IMR-90 (cell line): ENCODE data around the gene AGT. TPM values are rescaled to one million over a fixed set of nuclear protein-coding genes. Genes with fewer than 3 reads are reported as not detected.

Source experiments
- ATAC-seq: fragments of 200-7000 bp; cut with Tn5 transposase; 2 replicates; pipeline ENCODE4 v1.9.1; 2020; ENCODE audit warnings: low read depth, mild to moderate bottlenecking, moderate library complexity
- BruUV-seq: library from RNA; stranded (reverse); fragments of 400-500 nt; replicated peaks from 2 replicates; lab custom pipeline; 2021; lab: Mats Ljungman, UMichigan
- CTCF ChIA-PET: fragments of 300-600 bp; formaldehyde crosslinking; extraction: SDS; loops from one replicate; lab custom pipeline; 2021; ENCODE audit warnings: antibody characterized with exemption; lab: Yijun Ruan, JAX
- POLR2A ChIA-PET: fragments of 300-600 bp; sonication (Branson Sonifier 250); formaldehyde crosslinking; loops from one replicate; lab custom pipeline; 2022; ENCODE audit warnings: antibody characterized with exemption; ENCODE audit not compliant: unreplicated experiment; lab: Charles Lee
- DNase-seq: peaks from one replicate; pipeline ENCODE4 v3.0.0; 2013
- H2AFZ ChIP-seq: replicated peaks from 2 replicates; pipeline ENCODE3; 2013; ENCODE audit warnings: low read length, mild to moderate bottlenecking; ENCODE audit not compliant: poor library complexity
- H2AK5ac ChIP-seq: 2 replicates; pipeline ENCODE4 v1.6.1; 2013; ENCODE audit warnings: low read depth, low read length, inconsistent platforms
- H2AK9ac ChIP-seq: replicated peaks from 2 replicates; pipeline ENCODE3; 2013; ENCODE audit warnings: mild to moderate bottlenecking, low read depth, low read length, moderate library complexity; ENCODE audit not compliant: poor library complexity
- H2BK120ac ChIP-seq: 2 replicates; pipeline ENCODE4 v1.6.1; 2013; ENCODE audit warnings: low read depth, low read length, inconsistent platforms
- H2BK15ac ChIP-seq: 3 replicates; pipeline ENCODE4 v1.6.1; 2013; ENCODE audit warnings: low read depth, low read length, inconsistent platforms
- H2BK20ac ChIP-seq: 2 replicates; pipeline ENCODE4 v1.6.1; 2013; ENCODE audit warnings: low read depth, mild to moderate bottlenecking, inconsistent platforms, low read length, moderate library complexity
- H2BK5ac ChIP-seq: 2 replicates; pipeline ENCODE4 v1.6.1; 2013; ENCODE audit warnings: mild to moderate bottlenecking, low read depth, low read length, inconsistent platforms; ENCODE audit not compliant: poor library complexity, severe bottlenecking
- H3K14ac ChIP-seq: replicated peaks from 2 replicates; pipeline ENCODE4 v1.6.1; 2013; ENCODE audit warnings: low read depth, low read length, inconsistent platforms
- H3K18ac ChIP-seq: 2 replicates; pipeline ENCODE4 v1.6.1; 2013; ENCODE audit warnings: low read depth, low read length, control low read depth
- H3K23ac ChIP-seq: 2 replicates; pipeline ENCODE4 v1.6.1; 2013; ENCODE audit warnings: low read depth, low read length, inconsistent platforms
- H3K27ac ChIP-seq: 2 replicates; pipeline ENCODE4 v1.5.1; 2013; ENCODE audit warnings: mild to moderate bottlenecking, control low read depth, low read length; ENCODE audit not compliant: insufficient read depth
- H3K27me3 ChIP-seq: 2 replicates; pipeline ENCODE4 v1.6.1; 2013; ENCODE audit warnings: low read length; ENCODE audit not compliant: control insufficient read depth, insufficient read depth
- H3K36me3 ChIP-seq: 2 replicates; pipeline ENCODE4 v1.6.1; 2013; ENCODE audit warnings: low read length, mixed read lengths; ENCODE audit not compliant: control insufficient read depth, insufficient read depth
- H3K4ac ChIP-seq: 2 replicates; pipeline ENCODE4 v1.6.1; 2013; ENCODE audit warnings: low read depth, low read length, inconsistent platforms
- H3K4me1 ChIP-seq: 2 replicates; pipeline ENCODE4 v1.6.1; 2013; ENCODE audit warnings: low read length, mixed read lengths; ENCODE audit not compliant: control insufficient read depth, insufficient read depth
- H3K4me2 ChIP-seq: 2 replicates; pipeline ENCODE4 v1.6.1; 2013; ENCODE audit warnings: low read depth, mild to moderate bottlenecking, control low read depth, low read length, moderate library complexity
- H3K4me3 ChIP-seq: 2 replicates; pipeline ENCODE4 v1.5.1; 2013; ENCODE audit warnings: low read depth, mild to moderate bottlenecking, control low read depth, low read length, moderate library complexity; ENCODE audit not compliant: insufficient read depth
- H3K56ac ChIP-seq: 2 replicates; pipeline ENCODE4 v1.6.1; 2013; ENCODE audit warnings: low read length, inconsistent platforms; ENCODE audit not compliant: insufficient read depth; ENCODE audit errors: extremely low read depth
- H3K79me1 ChIP-seq, 2 experiments: 2 replicates each; pipeline ENCODE4 v1.6.1; 2013; ENCODE audit warnings: low read length in 2 of 2, inconsistent platforms in 1 of 2, low read depth in 1 of 2
- H3K9ac ChIP-seq: 2 replicates; pipeline ENCODE4 v1.6.1; 2013; ENCODE audit warnings: low read depth, low read length, control low read depth
- H3K9me1 ChIP-seq: 2 replicates; pipeline ENCODE4 v1.6.1; 2013; ENCODE audit warnings: low read length, inconsistent platforms; ENCODE audit not compliant: insufficient read depth
- H3K9me3 ChIP-seq: 2 replicates; pipeline ENCODE4 v1.6.1; 2013; ENCODE audit warnings: low read length; ENCODE audit not compliant: control insufficient read depth, insufficient read depth
- H4K20me1 ChIP-seq: 2 replicates; pipeline ENCODE4 v1.6.1; 2013; ENCODE audit warnings: low read length, inconsistent platforms; ENCODE audit not compliant: insufficient read depth
- H4K5ac ChIP-seq: 2 replicates; pipeline ENCODE4 v1.6.1; 2013; ENCODE audit warnings: mild to moderate bottlenecking, low read depth, low read length, control low read depth
- H4K8ac ChIP-seq, 2 experiments: 2 replicates each; pipeline ENCODE4 v1.6.1; 2013; ENCODE audit warnings: low read depth in 2 of 2, low read length in 2 of 2, control low read depth in 1 of 2, inconsistent platforms in 1 of 2
- H4K91ac ChIP-seq: 2 replicates; pipeline ENCODE4 v1.6.1; 2013; ENCODE audit warnings: low read depth, low read length, inconsistent platforms; ENCODE audit not compliant: insufficient read depth
- CHD1 ChIP-seq: IDR thresholded peaks from 2 replicates; pipeline ENCODE4 v1.6.1; 2012; ENCODE audit warnings: low read depth, low read length, improper control_type of control experiment
- MAZ ChIP-seq: IDR thresholded peaks from 2 replicates; pipeline ENCODE4 v1.6.1; 2012; ENCODE audit warnings: low read depth, mild to moderate bottlenecking, low read length, improper control_type of control experiment, moderate library complexity, borderline replicate concordance
- NFE2L2 ChIP-seq: fragments of 150-350 bp; IDR thresholded peaks from 2 replicates; pipeline ENCODE4 v1.6.1; 2016; ENCODE audit warnings: low read depth, mild to moderate bottlenecking, low read length
- WGBS, 2 experiments: methylation state at CpG; one replicate each; pipeline versions ENCODE4 v1.1.5 to v1.1.7; 2013; ENCODE audit warnings: missing lambda C conversion rate in 2 of 2; ENCODE audit not compliant: insufficient read length in 1 of 2; ENCODE audit errors: extremely low coverage in 2 of 2; 5-methylcytosine and 5-hydroxymethylcytosine counted together
- dilution Hi-C: fragments of 300-500 bp; cut with HindIII; formaldehyde crosslinking; loops from one replicate; pipeline ENCODE4 v1.14.3; 2018; ENCODE audit warnings: low sequenced_read_pairs; ENCODE audit not compliant: unreplicated experiment
- in situ Hi-C: fragments of 300-500 bp; cut with MboI; formaldehyde crosslinking; loops from 3 replicates; pipeline ENCODE4 v1.14.3; 2019; ENCODE audit warnings: low sequenced_read_pairs, inconsistent platforms, mixed read lengths
- intact Hi-C: fragments of 100-400 bp; cut with micrococcal nuclease; formaldehyde crosslinking; loops from 2 replicates; pipeline ENCODE4 v1.10.0; 2022
- polyA plus RNA-seq, 3 experiments: library from polyadenylated mRNA; depleted of rRNA; stranded (reverse); fragments of >200 nt; gene quantifications; 2 replicates each; pipeline ENCODE4 v1.2.3, GENCODE V29; 2012; ENCODE audit warnings: low replicate concordance in 1 of 3
- total RNA-seq: library from RNA; depleted of rRNA; stranded (reverse); fragments of >200 nt; gene quantifications from 2 replicates; pipeline ENCODE4 v1.2.3, GENCODE V29; 2012

The AGT gene
- total and polyA plus RNA-seq, 2 of the 4 experiments (the other 2 are of a cell fraction), result 0.18 to 0.34 TPM

DNA sequence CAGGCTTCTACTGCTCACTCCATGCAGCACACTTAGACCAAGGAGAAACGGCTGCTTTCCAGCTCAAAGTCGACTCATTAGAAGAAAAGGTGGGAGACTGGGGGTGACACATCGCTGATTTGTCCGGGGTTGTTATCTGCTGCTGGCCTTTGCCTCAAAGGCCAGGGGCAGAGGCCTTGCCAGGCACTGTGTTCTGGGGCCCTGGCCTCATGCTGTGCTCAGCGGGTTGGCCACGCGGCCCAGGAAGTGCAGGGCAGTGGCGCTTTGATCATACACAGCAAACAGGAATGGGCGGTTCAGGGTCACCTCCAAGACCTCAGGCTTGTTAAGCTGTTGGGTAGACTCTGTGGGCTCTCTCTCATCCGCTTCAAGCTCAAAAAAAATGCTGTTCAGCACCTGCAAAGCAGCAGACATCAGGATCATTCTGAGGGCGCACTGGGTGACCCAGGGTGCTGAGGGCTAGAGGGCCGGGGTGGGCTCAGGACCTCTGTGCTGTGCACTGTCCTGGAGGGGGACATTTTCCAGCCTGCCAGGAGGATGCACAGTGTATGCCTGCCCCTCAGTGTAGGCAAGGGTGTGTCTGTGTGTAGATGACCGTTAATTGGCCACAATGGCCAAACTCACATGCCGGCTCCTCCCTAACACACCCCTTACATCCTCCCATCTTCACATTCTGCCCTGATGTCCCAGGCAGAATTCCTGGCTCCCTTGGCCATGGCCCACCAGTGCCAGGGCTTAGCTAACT is 10.8 kb downstream of the AGT start:
- no peak overlapping the region for H2AFZ ChIP-seq
- no peak overlapping the region for H4K8ac ChIP-seq
- no peaks in the 10 kb centered on the region for H3K36me3 ChIP-seq
- ATAC-seq, result no peak
- no peak overlapping the region for H2BK120ac ChIP-seq
- no TSS peak for BruUV-seq
- dilution Hi-C loops, result no loop called here
- H3K18ac ChIP-seq, result no peak overlapping the region
- TF ChIP-seq CHD1 (no peak), NFE2L2 (no peak), MAZ (no peak)
- no peak overlapping the region for H3K4me2 ChIP-seq
- H2BK20ac ChIP-seq, result no peak overlapping the region
- no peak overlapping the region for H2BK15ac ChIP-seq
- H3K9me1 ChIP-seq, result no peaks in the 10 kb centered on the region
- no peak overlapping the region for H3K4ac ChIP-seq
- in situ Hi-C loops, result no loop called here
- no peak overlapping the region for H3K4me3 ChIP-seq
- no peak for DNase-seq
- H3K14ac ChIP-seq, result no peak overlapping the region
- POLR2A ChIA-PET, result no interaction called here
- peaks cover 6% of the 10 kb centered on the region for H3K27me3 ChIP-seq
- no peak overlapping the region for H2BK5ac ChIP-seq
- CTCF ChIA-PET, result interaction anchor here (1.2 kb wide), 1 partner anchor 538 kb away, joined by 3 read pairs; no protein-coding TSS in a partner anchor
- intact Hi-C loops, result no loop called here
- H3K23ac ChIP-seq, result no peak overlapping the region
- no peak overlapping the region for H3K9ac ChIP-seq
- no peak overlapping the region for H4K5ac ChIP-seq
- H2AK9ac ChIP-seq, result peak overlapping the region; percentile 28
- no peak overlapping the region for H3K56ac ChIP-seq
- no peaks in the 10 kb centered on the region for H3K4me1 ChIP-seq
- H3K27ac ChIP-seq, result no peak overlapping the region
- H4K20me1 ChIP-seq, result no peaks in the 10 kb centered on the region
- no peak overlapping the region for H4K91ac ChIP-seq
- H3K79me1 ChIP-seq, result no peaks in the 10 kb centered on the region
- whole genome bisulfite sequencing, 2 experiments, result 67% methylated on average over 3 of the region's 14 CpGs; no CpG with 5 or more reads in 1 of the 2 experiments
- no peak overlapping the region for H2AK5ac ChIP-seq
- no peaks in the 10 kb centered on the region for H3K9me3 ChIP-seq
